ENCODE results near the gene MCTP2.

Gene MCTP2

GRCh38 chr15:94298364-94298763, 67.0 kb downstream of the MCTP2 start:
- DNase-seq (ENCODE audit: low read depth), result no peak

DNA sequence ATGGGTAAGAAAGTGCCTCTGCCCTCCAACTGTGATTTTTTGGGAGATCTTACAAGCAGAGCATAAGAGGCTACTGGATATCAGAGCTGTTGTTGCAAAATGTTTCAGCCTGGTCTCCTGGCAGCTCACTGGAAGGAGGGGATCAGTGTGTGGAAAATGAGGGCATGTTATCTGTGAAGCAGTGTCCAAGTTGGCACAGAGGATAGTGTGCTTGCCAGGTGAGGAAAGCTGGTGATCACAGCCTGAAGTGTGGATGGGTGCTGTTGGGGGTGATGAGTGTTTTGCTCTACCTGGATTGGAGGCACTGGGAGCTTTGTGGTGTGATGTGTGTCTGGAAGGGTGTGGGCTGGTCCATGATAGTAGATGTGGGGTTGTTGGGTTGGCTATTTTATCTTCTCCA, 69.3 kb downstream of the MCTP2 start:
- no peak for DNase-seq (ENCODE audit: low read depth)

GRCh38 chr15:94305133-94305532, 73.8 kb downstream of the MCTP2 start:
- DNase-seq (ENCODE audit: low read depth), result peak; percentile 9

DNA sequence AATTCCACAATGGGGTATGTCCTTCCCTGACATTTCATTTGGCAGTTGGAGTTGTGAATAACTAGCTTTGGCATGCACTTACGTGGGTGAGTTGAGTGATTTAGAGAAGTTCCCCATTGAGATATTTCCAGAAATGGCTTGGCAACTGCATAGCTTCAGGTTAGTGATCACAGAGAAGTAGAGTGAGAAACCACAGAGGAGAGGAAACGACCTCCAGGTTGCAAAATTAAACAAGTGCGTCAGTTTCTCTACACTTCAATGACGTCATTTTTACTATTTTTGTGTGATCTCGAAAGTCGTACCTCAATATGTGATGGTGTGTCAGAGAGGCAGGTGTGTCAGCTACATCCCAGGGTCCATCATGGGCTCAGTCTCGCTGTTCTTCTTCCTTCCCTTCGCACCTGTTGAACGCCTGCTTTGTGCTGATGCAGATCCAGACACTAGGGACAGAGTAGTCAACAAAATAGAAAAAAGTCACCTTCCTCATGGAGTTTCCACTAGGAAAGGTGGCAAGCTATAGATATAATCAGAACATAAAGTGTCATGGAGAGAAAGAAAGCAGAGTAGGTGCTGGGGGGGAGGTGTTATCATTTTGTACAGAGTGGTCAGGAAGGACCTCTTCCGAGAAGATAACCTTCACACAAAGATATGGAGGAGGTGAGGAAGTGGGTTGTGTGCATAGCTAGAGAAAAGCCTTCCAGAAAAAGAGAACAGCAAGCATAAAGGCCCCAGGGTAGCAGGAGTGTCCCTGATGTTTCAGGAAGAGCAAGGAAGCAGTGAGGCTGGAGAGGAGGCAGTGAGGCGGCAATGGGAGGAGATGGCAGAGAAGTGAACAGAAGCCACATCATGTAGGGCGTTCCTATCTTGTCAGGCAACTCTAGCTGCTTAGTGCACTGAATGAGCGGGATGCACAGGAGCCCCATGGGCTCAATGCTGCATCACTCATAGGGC, 75.6 kb downstream of the MCTP2 start:
- DNase-seq (ENCODE audit: low read depth), result no peak

DNA sequence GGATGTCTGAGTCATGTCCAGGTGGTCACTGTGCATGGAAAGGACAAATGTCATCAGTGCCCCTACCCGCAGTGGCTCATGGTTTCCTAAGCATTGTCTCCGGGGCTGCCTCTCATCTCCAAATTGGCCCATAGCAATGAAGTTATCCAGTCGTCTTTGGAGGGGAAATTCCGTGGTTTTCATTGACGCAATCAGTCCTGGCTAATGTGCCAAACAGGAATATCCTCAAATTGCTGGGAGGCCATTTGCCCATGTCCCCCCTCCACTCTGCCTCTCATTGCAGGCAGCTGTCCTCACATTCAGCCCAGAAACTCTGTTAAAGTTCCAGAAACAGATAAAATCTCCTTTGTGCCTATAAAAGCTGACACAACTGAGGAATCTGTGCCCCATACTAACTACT, 81.6 kb downstream of the MCTP2 start:
- DNase-seq (ENCODE audit: low read depth), result no peak

- no peak for DNase-seq (ENCODE audit: low read depth)
These were observed 83.3 kb downstream of the MCTP2 start for GRCh38 chr15:94314639-94315038.

- no peak for DNase-seq (ENCODE audit: low read depth)
These were observed 85.8 kb downstream of the MCTP2 start for GRCh38 chr15:94317211-94317610.

- DNase-seq (ENCODE audit: low read depth), result no peak
These were observed 90.8 kb downstream of the MCTP2 start for GRCh38 chr15:94322141-94322540.

DNA sequence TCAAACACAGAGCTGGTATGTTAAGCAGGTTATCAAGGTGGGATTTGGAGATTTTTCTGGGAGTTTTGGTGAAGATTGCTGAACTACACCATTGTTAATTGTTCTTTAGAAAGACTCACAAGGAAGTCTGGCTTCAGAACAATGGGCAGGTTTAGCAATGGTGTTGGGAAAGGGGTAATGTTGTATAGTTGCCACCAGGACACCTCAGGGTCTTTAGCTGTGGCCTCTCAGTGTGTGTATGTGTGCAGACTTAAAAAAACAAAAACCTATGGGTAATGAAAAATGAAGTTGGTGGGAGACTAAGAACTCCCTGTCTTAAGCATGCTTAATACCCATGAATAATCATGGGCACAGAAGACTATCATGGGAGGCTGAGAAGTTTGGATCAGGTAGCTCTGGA, 91.7 kb downstream of the MCTP2 start:
- no peak for DNase-seq (ENCODE audit: low read depth)

- DNase-seq (ENCODE audit: low read depth), result peak; percentile 36
These were observed 92.9 kb downstream of the MCTP2 start for GRCh38 chr15:94324117-94324826.

- DNase-seq (ENCODE audit: low read depth), result no peak
These were observed 93.7 kb downstream of the MCTP2 start for GRCh38 chr15:94324835-94325767.

DNA sequence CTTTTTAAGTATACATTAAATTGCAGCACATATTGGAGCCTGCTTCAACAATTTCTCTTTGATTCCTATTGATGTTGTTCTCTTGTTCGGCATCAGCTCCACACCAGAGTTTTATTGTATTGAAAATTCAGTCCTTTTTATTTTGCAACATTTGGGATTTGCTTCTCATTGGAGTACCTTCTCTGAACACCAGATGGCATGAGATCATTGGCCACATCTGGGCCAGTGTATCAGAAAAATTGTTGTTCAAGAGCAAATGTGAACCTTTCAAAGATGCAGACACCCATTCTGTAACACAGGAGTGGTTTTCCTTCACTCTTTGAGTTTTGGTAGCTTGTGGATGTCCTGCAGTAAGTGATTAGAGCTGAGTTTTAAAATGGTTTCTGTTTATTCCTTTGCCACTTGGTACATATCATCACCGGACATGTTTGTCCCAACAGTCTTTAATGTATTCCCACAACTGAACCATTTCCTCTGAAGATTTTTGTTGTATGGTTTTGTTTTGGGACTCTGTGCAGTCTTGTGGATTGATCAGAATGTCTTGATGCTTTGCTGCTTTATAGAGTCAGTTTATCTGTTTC, 96.1 kb downstream of the MCTP2 start:
- no peak for DNase-seq (ENCODE audit: low read depth)

GRCh38 chr15:94331731-94332130, 100.4 kb downstream of the MCTP2 start:
- no peak for DNase-seq (ENCODE audit: low read depth)

- no peak for DNase-seq (ENCODE audit: low read depth)
These were observed 104.3 kb downstream of the MCTP2 start for GRCh38 chr15:94335616-94336015.

- DNase-seq (ENCODE audit: low read depth), result no peak
These were observed 105.6 kb downstream of the MCTP2 start for GRCh38 chr15:94336817-94337467.

GRCh38 chr15:94338243-94338846, 107.0 kb downstream of the MCTP2 start:
- DNase-seq (ENCODE audit: low read depth), result no peak

DNA sequence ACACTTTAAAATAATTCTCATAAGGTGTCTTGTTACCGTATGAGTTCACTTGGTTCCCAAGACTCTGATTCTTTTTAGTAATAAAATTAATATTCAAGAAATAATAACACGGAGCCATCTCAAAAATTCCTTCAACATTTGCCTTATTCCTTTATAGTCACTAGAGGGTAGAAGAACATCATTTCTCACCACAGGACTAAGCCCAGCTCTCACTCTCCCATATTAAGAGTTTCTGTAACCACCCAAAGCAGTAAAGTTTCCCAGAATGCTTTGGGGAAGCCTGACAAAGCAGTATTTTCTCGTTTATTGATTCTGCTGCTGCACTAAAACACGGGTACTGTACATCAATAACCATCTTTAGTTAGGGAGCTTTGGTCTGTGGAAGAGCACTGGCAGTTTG, 114.9 kb downstream of the MCTP2 start:
- no peak for DNase-seq (ENCODE audit: low read depth)

GRCh38 chr15:94348084-94348483, 116.7 kb downstream of the MCTP2 start:
- no peak for DNase-seq (ENCODE audit: low read depth)

DNA sequence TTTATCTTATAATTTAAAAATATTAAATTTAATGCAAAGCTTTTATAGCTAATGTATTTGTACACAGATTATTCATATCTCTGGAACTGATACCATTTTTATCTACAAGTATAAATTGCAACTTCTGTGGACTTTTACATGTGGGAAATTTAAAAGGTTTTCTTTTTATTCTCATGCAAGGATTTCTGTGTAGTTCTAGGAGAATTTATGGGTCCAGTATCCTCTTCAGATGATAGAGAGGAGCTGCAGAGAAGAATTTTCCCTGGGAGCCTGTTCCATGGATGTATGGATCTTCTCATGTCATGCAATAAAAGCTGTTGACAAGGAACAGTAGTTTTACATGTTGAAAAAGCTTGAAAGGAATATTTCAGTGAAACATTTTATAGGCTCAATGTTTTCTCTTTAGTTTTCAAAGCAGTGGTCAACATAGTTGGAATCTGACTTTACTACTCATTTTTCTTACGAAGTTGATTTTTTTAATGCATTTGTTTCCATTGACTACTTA, 119.7 kb downstream of the MCTP2 start:
- DNase-seq (ENCODE audit: low read depth), result no peak

GRCh38 chr15:94352636-94353487, 121.5 kb downstream of the MCTP2 start:
- no peak for DNase-seq (ENCODE audit: low read depth)

Data from stimulated activated CD8-positive, alpha-beta memory T cell treated with anti-CD3 and anti-CD28 coated beads, Interleukin-12 subunit alpha, Interleukin-12 subunit beta, amount 100 ng/mL, for 1 hour (primary cell).